OCI-M1 (cell line): Measurements from ENCODE around the gene NPAS2.
A peak's percentile ranks its signal among the peaks of the same experiment; 100 is the strongest.

Source experiments
- DNase-seq: peaks from one replicate; lab custom pipeline; 2025; lab: John Stamatoyannopoulos, UW

The NPAS2 gene, protein sequence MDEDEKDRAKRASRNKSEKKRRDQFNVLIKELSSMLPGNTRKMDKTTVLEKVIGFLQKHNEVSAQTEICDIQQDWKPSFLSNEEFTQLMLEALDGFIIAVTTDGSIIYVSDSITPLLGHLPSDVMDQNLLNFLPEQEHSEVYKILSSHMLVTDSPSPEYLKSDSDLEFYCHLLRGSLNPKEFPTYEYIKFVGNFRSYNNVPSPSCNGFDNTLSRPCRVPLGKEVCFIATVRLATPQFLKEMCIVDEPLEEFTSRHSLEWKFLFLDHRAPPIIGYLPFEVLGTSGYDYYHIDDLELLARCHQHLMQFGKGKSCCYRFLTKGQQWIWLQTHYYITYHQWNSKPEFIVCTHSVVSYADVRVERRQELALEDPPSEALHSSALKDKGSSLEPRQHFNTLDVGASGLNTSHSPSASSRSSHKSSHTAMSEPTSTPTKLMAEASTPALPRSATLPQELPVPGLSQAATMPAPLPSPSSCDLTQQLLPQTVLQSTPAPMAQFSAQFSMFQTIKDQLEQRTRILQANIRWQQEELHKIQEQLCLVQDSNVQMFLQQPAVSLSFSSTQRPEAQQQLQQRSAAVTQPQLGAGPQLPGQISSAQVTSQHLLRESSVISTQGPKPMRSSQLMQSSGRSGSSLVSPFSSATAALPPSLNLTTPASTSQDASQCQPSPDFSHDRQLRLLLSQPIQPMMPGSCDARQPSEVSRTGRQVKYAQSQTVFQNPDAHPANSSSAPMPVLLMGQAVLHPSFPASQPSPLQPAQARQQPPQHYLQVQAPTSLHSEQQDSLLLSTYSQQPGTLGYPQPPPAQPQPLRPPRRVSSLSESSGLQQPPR

DNA sequence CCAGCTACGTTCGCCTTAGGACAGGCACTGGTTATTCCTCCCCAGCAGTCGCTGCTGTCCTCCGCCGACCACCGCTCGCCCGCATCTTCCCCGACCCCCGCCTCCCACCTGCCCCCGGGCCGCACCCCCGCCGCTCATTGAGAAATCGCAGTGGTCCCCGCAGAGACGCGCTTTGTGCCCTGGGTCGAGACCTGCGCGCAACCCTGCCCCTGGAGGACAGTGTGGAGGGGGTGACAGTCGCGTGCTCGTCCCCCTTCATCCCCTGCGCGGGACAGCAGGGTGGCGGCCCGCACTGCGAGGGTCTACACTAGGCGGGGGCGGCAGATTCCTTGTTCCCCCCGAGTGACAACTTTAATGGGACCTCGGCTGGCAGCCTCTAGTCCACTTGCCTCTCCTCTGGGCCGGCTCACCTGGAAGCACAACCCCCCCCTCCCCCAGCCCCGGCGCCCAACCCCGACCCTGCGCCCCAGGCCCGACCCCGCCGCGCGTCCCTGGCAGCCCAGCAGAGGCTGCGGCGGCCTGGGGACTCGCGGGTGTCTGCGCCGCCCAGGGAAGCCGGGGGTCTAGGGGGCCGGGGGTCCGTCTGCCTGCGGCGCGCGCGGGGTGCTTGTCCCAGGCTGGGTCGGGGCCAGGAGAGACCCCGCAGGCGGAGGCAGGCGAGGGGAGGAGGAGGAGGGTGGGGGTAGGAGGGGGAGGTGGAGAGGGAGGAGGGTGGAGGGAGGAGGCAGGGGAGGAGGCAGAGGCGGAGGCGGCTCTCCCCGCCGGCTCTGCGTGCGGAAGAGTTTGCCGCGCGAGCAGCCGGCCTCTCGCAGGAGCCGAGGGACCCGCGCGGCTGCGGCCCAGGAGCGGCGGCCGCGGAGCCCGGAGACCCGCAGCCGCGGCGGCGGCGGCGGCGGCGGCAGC, at the start of gene NPAS2:
NPAS2 (plus strand) TSS at position 770 of the 903 bp plus-strand sequence. CDS start 84,616 bp downstream, outside the sequence.
- no peak for DNase-seq

- no peak for DNase-seq
Measured at GRCh38 chr2:100771125-100771524, 48.8 kb upstream of the NPAS2 start.

GRCh38 chr2:100773538-100773937, 46.4 kb upstream of the NPAS2 start:
- DNase-seq, result no peak

- DNase-seq, result no peak
Measured at GRCh38 chr2:100776445-100776844, 43.5 kb upstream of the NPAS2 start.

DNA sequence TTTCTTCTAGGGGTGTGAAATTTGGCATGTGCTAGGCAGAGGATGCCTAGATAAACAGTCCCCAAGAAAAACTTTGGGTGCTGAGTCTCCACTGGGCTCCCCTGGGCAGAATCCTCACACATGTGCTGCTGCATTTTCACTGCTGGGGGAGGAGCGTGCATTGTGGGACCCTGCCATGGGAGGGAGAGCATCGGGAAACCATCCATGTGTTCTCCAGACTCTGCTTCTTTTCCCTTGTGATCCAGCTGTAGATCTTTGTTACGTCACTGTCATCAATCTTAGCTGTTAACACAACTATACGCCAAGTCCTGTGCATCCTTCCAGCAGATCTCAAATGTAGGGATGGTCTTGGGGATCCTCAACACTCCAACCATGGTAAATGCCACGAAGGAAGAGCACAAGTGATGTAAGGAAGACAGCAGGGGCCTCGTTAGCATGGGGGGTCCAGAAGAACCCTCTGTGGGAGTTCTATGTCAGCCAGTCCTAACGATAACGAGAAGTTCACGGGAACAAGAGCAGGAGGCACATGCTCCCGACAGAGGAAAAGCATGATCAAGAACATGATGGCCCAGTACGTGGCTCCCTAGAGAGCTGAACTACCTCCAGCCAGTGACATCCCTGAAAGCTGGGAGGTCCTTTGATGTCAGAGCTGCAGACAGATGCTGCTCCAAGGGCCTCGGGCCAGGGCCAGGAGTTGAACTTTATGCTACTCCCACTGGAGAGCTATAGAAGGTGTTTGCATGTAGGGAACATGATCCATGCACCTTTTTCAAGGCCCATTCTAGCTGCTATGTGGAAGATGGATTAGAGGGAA, 41.1 kb upstream of the NPAS2 start:
- no peak for DNase-seq

DNA sequence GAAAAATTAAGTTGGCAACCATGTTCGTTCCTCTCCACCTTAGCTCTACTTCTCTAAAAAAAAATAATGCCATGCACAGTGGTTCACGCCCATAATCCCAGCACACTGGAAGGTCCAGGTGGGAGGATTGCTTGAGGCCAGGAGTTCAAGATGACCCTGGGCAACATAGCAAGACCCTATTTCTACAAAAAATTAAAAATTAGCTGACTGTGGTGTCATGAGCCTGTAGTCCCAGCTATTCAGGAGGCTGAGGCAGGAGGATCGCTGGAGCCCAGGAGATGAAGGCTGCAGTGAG, 40.1 kb upstream of the NPAS2 start:
- DNase-seq, result no peak

- DNase-seq, result peak; percentile 3
Measured at GRCh38 chr2:100780203-100781008, 39.5 kb upstream of the NPAS2 start.

DNA sequence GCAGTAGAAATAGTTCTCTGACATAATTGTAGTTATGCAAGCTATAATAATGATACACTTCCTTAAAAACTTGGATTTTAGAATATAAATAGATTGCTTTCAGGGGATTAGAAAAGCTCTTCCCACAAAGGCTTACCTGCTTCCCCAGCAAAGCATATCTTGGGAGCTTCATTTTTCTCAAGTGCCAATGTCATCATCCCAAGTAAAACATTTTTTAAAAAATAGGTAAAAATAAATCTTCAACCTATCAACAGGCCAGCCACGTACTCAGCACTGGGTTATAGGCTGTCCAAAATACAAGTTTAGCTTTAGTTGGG, 39.0 kb upstream of the NPAS2 start:
- no peak for DNase-seq

DNA sequence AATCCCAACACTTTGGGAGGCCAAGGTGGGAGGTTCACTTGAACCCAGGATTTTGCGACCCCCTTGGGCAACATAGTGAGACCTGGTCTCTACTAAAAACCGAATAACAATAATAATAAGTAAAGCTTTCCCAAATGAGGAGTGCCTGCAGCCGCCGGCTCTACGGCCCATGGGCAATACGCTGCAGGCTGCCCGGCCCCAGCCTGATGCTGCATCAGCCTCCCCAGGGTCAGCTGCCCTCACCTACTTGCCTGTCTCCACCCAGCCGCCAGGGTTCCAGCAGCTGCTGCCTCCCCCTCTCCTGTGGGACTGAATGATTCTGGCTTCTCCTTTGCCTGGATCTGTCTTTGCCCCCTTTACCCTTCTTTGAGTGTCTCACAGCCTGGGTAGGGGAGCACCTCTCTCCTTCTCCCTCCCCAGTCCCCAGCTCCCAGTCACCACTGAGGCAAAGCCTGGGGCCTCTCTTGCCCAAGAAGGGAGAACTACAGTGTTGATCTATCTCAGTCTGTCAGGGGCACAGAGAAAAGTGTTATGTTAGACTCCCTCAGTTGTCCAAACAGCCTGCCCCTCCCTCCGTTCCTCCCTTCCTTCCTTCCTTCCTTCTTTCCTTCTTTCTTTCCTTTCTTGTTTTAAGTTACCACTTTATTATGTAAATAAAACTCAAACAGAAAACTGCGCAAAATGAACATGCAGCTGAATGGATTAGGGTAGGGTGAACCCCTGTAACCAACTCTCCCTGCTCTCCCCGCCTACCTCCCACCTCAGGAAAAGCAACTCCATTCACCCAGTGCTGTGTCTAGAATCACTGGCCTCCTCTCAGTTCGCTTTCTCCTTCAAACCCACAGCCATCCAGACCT, 38.2 kb upstream of the NPAS2 start:
- DNase-seq, result no peak

- DNase-seq, result no peak
Measured at GRCh38 chr2:100782380-100782878, 37.5 kb upstream of the NPAS2 start.

- DNase-seq, result no peak
Measured at GRCh38 chr2:100783987-100784386, 36.0 kb upstream of the NPAS2 start.

DNA sequence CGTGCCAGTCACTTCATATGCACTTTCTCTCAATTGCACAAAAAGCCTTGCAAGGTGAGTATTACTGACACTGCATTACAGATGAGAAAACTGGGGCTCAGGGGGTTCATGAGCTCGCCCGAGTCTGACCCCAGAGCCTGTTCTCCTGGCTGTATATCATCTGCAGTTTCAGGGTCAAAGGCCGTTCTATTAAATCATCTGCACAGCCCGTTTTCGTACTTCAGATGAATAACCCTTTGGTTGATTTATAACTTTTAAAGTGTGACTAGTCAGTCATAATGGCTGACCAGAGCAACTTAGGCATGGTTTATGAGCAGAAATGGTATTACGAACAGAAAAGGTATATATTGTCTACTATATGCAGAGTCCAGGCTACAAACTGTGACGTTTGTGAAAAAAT, 35.3 kb upstream of the NPAS2 start:
- DNase-seq, result no peak

DNA sequence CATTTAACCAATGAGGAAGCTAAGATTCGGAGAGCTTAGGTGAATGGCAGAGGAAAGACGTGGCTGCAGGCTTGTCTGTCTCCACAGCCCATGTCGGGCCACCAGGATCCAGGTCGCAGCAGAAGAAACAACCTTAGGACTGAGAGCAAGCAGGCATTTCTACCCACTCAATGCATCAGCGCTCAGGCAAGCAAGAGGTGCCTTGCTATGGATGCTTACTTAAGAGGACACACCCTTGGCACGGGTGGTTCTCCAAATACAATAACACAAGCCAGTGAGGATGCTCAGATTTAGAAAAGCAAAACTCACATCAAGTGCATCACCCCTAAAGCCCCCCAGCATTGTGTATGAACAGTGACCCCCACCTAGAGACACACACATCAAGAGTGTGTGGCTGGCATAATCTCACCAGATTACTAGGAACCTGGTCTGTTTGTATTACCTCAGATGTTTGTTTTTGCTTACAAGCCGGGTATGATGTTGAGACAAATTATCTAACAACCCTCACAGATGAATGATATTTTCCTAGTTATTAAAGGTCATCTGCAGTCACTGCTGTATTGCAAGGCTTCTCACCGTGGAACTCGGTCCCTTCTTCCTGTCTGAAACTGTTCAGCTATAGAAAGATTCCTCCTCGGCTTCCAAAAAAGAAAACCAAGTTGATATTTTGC, 34.2 kb upstream of the NPAS2 start:
- DNase-seq, result no peak

GRCh38 chr2:100786297-100786658, 33.7 kb upstream of the NPAS2 start:
- no peak for DNase-seq

DNA sequence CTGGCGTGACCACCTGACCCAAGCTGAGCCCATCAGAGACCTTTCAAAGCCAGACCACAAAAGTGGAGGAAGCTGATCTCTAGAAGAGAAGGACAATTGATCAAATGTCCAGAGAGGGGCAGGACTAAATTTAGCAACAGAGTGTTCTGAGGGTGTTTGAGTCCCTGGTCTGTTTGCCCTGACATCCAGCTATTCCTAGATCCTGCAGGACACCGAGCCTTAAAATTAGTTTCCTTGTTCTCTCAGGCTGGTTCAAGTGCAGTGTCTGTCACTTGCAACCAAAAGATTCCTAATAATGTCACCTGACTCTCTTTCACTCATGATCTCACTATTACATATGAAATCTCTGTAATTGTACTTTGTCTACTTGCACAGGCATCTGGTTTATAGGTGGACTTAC, 33.0 kb upstream of the NPAS2 start:
- no peak for DNase-seq

DNA sequence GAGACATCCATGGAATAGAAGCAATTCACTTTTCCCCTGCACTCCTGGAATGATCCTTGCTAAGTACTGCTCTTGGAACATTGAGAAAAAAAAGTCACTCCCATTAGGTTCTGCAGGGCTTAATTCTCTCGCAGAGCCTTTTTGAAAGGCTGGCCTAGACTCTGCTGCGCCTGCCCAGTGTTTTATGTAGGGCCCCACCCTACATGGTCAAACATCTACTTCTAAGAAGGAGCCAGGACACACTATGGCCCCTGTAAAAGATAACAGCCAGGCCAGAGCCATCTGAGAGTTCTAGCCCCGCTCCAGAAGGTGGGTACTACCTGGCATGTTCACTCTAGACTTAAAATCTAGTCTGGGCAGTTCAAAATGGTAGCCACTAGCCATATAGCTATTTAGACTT, 30.6 kb upstream of the NPAS2 start:
- DNase-seq, result no peak

GRCh38 chr2:100791294-100791935, 28.5 kb upstream of the NPAS2 start:
- DNase-seq, result no peak

GRCh38 chr2:100791936-100792308, 28.0 kb upstream of the NPAS2 start:
- DNase-seq, result no peak

GRCh38 chr2:100793220-100793619, 26.7 kb upstream of the NPAS2 start:
- DNase-seq, result no peak
